BJ (cell line): ENCODE data around the gene ADARB1. TPM values are rescaled to one million over a fixed set of nuclear protein-coding genes. Genes with fewer than 3 reads are reported as not detected.
A peak's percentile ranks its signal among the peaks of the same experiment; 100 is the strongest.

Experiments used
- CTCF ChIA-PET: fragments of 350-600 bp; formaldehyde crosslinking; extraction: SDS; loops from one replicate; lab custom pipeline; 2021; ENCODE audit warnings: antibody characterized with exemption, inconsistent platforms; lab: Yijun Ruan, JAX
- POLR2A ChIA-PET: fragments of 300-600 bp; sonication (Branson Sonifier 250); formaldehyde crosslinking; extraction: SDS; loops from one replicate; lab custom pipeline; 2021; ENCODE audit warnings: antibody characterized with exemption; lab: Charles Lee
- DNase-seq: peaks from one replicate; pipeline ENCODE4 v3.0.0-alpha.2; 2011; ENCODE audit warnings: low read depth
- H3K27me3 ChIP-seq: 2 replicates; pipeline ENCODE4 v1.6.0; 2011; ENCODE audit warnings: low read length; ENCODE audit not compliant: control insufficient read depth, insufficient read depth
- H3K36me3 ChIP-seq: 2 replicates; pipeline ENCODE4 v1.5.1; 2011; ENCODE audit warnings: low read length; ENCODE audit not compliant: control insufficient read depth, insufficient read depth
- H3K4me3 ChIP-seq: 2 replicates; pipeline ENCODE4 v1.5.1; 2011; ENCODE audit warnings: low read depth, mild to moderate bottlenecking, control low read depth, low read length
- CTCF ChIP-seq: IDR thresholded peaks from 2 replicates; pipeline ENCODE4 v1.5.1; 2011; ENCODE audit warnings: low read depth, mild to moderate bottlenecking, control low read depth, inconsistent platforms, low read length, moderate library complexity; ENCODE audit not compliant: insufficient read depth
- polyA plus RNA-seq: library from polyadenylated mRNA; depleted of rRNA; stranded (reverse); fragments of >200 nt; gene quantifications from 2 replicates; pipeline ENCODE4 v1.2.3, GENCODE V29; 2011

ADARB1 gene
- polyA plus RNA-seq, 1 experiment = 10.9 TPM

- CTCF ChIA-PET = no interaction called here
- H3K27me3 ChIP-seq = no peaks in the 10 kb centered on the region
- no peak for TF ChIP-seq CTCF
- H3K36me3 ChIP-seq = peaks cover 6% of the 10 kb centered on the region
- POLR2A ChIA-PET = no interaction called here
- H3K4me3 ChIP-seq = no peak overlapping the region
- peak; percentile 26 for DNase-seq
Measured at GRCh38 chr21:45209046-45209445, 134.7 kb downstream of the ADARB1 start.

- no peak for DNase-seq
- no peak for TF ChIP-seq CTCF
- H3K27me3 ChIP-seq = no peaks in the 10 kb centered on the region
- POLR2A ChIA-PET = no interaction called here
- no peak overlapping the region for H3K4me3 ChIP-seq
- CTCF ChIA-PET = no interaction called here
- peaks cover 2% of the 10 kb centered on the region for H3K36me3 ChIP-seq
Measured at GRCh38 chr21:45209685-45210284, 135.4 kb downstream of the ADARB1 start.

- ChIA-PET CTCF (interaction anchor here (1.0 to 1.2 kb wide), 2 partner anchors 18 to 69 kb away, joined by 3 read pairs; no protein-coding TSS in a partner anchor), POLR2A (no interaction called here)
- Histone ChIP-seq H3K4me3 (no peak overlapping the region), H3K36me3 (no peaks in the 10 kb centered on the region; the same call in 1 of the 2 replicates), H3K27me3 (no peaks in the 10 kb centered on the region)
- TF ChIP-seq CTCF = no peak
- no peak for DNase-seq
Measured at GRCh38 chr21:45210461-45210983, 136.1 kb downstream of the ADARB1 start.

- Histone ChIP-seq H3K27me3 (no peaks in the 10 kb centered on the region), H3K36me3 (no peaks in the 10 kb centered on the region; the same call in 1 of the 2 replicates), H3K4me3 (no peak overlapping the region)
- DNase-seq = no peak
- ChIA-PET POLR2A (no interaction called here), CTCF (interaction anchor here (1.0 to 1.2 kb wide), 3 partner anchors 17 to 71 kb away, joined by 3 read pairs; no protein-coding TSS in a partner anchor)
- no peak for TF ChIP-seq CTCF
Measured at GRCh38 chr21:45211661-45212060, 137.3 kb downstream of the ADARB1 start.

GRCh38 chr21:45213392-45213791, 139.0 kb downstream of the ADARB1 start:
- no peak for TF ChIP-seq CTCF
- Histone ChIP-seq H3K4me3 (no peak overlapping the region), H3K27me3 (no peaks in the 10 kb centered on the region), H3K36me3 (no peaks in the 10 kb centered on the region; the same call in 1 of the 2 replicates)
- DNase-seq = no peak
- ChIA-PET POLR2A (no interaction called here), CTCF (no interaction called here)
